Effector memory CD4-positive, alpha-beta T cell (primary cell): Measurements from ENCODE around the gene ZNF639.
"Not testable (repeated sequence)": the region's sequence is repeated elsewhere in the genome, so short reads cannot be mapped to it uniquely, and the experiment has no call there.

ENCODE experiments used
- DNase-seq, 3 donors: peaks; one replicate each; pipeline ENCODE4 v3.0.0-alpha.2; 2020
- H3K27ac ChIP-seq: 2 replicates; pipeline ENCODE4 v1.7.0; 2013; ENCODE audit warnings: mild to moderate bottlenecking, low read length, moderate library complexity; ENCODE audit not compliant: insufficient read depth, poor library complexity, severe bottlenecking
- H3K27me3 ChIP-seq: replicated peaks from 2 replicates; pipeline ENCODE4 v1.7.0; 2013; ENCODE audit warnings: mild to moderate bottlenecking, low read length; ENCODE audit not compliant: insufficient read depth, control insufficient read depth, poor library complexity, severe bottlenecking
- H3K36me3 ChIP-seq: 2 replicates; pipeline ENCODE4 v1.7.0; 2013; ENCODE audit warnings: mild to moderate bottlenecking, low read length, moderate library complexity; ENCODE audit not compliant: control insufficient read depth, insufficient read depth
- H3K4me1 ChIP-seq: 2 replicates; pipeline ENCODE4 v1.7.0; 2013; ENCODE audit warnings: low read length, mild to moderate bottlenecking; ENCODE audit not compliant: control insufficient read depth, insufficient read depth, poor library complexity, severe bottlenecking
- H3K4me3 ChIP-seq: 2 replicates; pipeline ENCODE4 v1.7.0; 2013; ENCODE audit warnings: low read length, low read depth, mild to moderate bottlenecking; ENCODE audit not compliant: insufficient read depth, poor library complexity, severe bottlenecking
- H3K9me3 ChIP-seq: 2 replicates; pipeline ENCODE4 v1.7.0; 2013; ENCODE audit warnings: mild to moderate bottlenecking, low read length, moderate library complexity; ENCODE audit not compliant: control insufficient read depth
- total RNA-seq, 3 donors: gene quantifications; one replicate each; lab custom pipeline; 2026; lab: John Stamatoyannopoulos, UW

Gene ZNF639
- total RNA-seq: 64.0 to 131 (median 76.9) reads per million in 3 donors

DNA sequence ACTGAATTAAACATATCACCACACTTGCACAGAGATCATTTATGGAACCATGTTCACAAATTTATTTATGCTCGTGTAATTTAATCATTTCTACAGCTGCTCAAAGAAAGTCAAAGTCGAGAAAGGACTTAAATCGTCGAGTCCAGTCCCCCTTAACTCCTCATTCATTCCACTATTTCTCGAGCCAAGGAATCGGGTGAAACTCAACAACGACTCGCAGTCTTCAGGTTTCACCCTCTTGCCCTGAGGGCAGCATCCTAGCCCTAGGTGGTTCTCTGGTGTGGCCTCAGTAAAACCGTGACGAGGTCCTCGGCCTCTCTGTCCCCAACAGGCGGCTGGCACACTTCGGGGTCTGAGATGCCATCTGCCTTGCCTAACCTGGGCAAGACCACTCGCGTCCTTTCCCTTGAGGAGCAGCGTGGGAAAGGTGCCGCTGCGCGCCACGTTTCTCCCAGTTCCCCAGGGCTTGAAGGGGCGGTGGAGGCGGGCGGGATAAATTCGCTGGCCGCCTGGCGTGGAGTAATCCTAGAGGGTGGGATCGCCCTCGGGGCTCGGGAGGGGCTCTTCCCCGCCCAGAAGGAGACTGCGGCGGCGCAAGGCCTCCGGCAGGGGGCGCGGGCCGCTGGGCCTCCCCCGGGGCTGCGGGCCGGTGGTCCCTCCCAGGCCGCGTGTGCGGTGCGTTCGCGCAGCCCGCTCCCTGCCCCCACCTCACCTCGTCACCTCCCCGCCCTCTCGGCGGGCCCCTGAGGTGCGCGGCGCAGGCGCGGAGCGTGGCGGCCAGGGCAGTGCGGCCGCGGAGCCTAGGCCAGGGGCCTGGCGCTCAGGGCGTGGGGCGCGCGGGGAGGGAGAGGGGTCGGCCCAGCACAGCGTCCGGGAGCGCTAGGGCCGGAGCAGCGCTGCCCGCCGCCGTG lies at the start of gene ZNF639:
TSS of gene ZNF639 (plus strand) at position 746 of the 911 bp plus-strand sequence. CDS start 5,263 bp downstream, outside the sequence.
- H3K27me3 ChIP-seq: no peaks in the 10 kb centered on the region
- peak within 1 kb of the TSS; percentile 99 for H3K27ac ChIP-seq
- peaks cover 9% of the 10 kb centered on the region for H3K4me1 ChIP-seq
- peak within 1 kb of the TSS; percentile 99 for H3K4me3 ChIP-seq
- peak; percentile 77 to 82 (median 79) for DNase-seq
- H3K9me3 ChIP-seq: no peaks in the 10 kb centered on the region
- peaks cover 5% of the 10 kb centered on the region for H3K36me3 ChIP-seq

DNA sequence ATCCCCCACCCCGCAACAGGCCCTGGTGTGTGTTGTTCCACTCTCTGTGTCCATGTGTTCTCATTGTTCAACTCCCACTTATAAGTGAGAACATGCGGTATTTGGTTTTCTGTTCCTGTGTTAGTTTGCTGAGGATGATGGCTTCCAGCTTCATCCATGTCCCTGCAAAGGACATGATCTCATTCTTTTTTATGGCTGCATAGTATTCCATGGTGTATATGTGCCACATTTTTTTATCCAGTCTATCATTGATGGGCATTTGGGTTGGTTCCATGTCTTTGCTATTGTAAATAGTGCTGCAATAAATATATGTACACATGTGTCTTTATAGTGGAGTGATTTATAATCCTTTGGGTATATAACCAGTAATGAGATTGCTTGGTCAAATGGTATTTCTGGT lies 48.4 kb upstream of the ZNF639 start:
- H3K27ac ChIP-seq, H3K27me3 ChIP-seq, DNase-seq, H3K4me1 ChIP-seq, H3K36me3 ChIP-seq, H3K4me3 ChIP-seq, H3K9me3 ChIP-seq: not testable (repeated sequence)

DNA sequence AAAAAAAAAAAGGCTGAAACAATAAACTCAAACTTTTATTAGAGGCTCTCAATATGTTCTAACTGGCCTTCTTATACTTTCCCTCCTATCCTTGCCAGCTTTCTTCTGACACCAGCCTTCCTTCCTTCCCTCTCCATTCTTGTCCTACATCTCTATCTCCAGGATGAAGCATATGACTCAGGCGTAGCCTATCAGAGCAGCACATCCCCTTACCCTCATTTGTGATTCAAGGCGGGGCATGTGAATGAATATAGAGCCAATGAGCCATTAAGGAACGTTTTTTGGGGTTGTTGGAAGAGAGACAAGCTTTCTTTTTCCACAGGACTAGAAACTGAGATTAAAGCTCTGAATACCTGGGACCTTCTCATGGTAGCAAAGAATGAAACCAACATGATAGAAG lies 46.8 kb upstream of the ZNF639 start:
- Histone ChIP-seq H3K9me3 (no peaks in the 10 kb centered on the region), H3K36me3 (no peaks in the 10 kb centered on the region), H3K4me1 (no peaks in the 10 kb centered on the region), H3K4me3 (no peak overlapping the region), H3K27ac (no peak overlapping the region), H3K27me3 (no peaks in the 10 kb centered on the region)
- no peak for DNase-seq

GRCh38 chr3:179276743-179277142 lies 46.1 kb upstream of the ZNF639 start:
- Histone ChIP-seq H3K27me3 (no peaks in the 10 kb centered on the region), H3K27ac (no peak overlapping the region), H3K4me1 (no peaks in the 10 kb centered on the region), H3K4me3 (no peak overlapping the region), H3K9me3 (no peaks in the 10 kb centered on the region), H3K36me3 (no peaks in the 10 kb centered on the region)
- DNase-seq: no peak

DNA sequence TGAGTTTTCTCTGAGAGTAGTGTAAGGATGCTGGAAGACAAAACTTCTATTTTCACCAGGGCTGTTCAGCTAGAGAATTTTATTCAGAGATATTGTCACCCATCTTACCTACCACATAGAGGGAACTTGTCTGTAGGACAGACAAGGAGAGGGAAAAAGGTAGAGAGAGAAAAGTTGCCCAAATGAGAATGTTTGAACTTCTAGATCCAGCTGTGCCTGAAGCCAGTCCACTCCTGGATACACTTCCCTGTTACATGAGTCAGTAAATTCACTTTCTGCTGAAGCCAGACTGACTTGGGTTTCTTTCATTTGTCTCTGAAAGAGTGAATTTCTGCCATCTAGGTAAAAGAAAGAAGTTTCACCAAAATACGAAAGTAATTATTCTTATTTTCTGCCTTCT lies 44.7 kb upstream of the ZNF639 start:
- Histone ChIP-seq H3K4me1 (no peaks in the 10 kb centered on the region), H3K9me3 (no peaks in the 10 kb centered on the region)
- DNase-seq: no peak

DNA sequence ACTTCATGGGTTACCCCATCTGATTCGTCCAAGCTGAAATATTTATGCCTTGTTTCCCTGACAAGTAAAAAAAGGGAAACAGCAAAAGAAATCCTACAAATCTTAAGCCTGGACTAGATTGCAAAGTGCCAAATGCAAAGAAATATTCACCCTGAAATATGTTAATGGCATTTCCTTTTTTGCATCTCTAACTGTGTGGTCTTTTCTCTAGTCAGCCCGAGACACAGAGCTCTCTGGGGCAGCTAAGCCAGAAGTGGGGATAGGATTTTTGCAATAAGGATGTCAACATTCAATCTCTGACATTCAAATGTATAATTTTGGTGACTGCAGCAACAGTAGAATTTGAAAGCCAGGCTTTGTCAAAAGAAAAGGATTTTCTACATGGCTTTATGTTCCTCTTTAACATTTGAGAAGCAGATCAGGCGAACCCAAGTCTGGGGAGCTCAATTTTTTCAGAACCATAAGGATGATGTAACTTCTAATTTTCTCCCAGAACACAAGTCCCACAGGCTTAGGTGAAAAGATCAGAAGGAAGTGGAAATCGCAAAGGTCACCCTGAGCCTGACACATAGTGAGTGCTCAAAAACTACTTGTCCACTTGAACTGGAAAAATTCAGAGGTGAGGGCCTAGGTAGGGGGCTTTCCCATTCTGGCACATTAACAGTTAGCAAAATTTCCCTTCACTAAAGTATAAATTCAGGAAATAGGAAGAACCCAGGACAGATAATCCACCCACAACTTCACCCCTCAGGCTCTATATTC lies 43.7 kb upstream of the ZNF639 start:
- no peaks in the 10 kb centered on the region for H3K9me3 ChIP-seq
- DNase-seq: no peak
- H3K27ac ChIP-seq: no peak overlapping the region
- H3K27me3 ChIP-seq: no peaks in the 10 kb centered on the region
- H3K4me3 ChIP-seq: no peak overlapping the region
- H3K4me1 ChIP-seq: no peaks in the 10 kb centered on the region
- no peaks in the 10 kb centered on the region for H3K36me3 ChIP-seq

More for the DNA sequence above, 44.7 kb upstream of the ZNF639 start:
- Histone ChIP-seq H3K27me3 (no peaks in the 10 kb centered on the region), H3K27ac (no peak overlapping the region), H3K36me3 (no peaks in the 10 kb centered on the region), H3K4me3 (no peak overlapping the region)

- DNase-seq: no peak
- no peaks in the 10 kb centered on the region for H3K9me3 ChIP-seq
- no peaks in the 10 kb centered on the region for H3K36me3 ChIP-seq
- no peaks in the 10 kb centered on the region for H3K4me1 ChIP-seq
- no peaks in the 10 kb centered on the region for H3K27me3 ChIP-seq
- no peak overlapping the region for H3K4me3 ChIP-seq
- no peak overlapping the region for H3K27ac ChIP-seq
Measured at GRCh38 chr3:179279837-179280236, 43.0 kb upstream of the ZNF639 start.

DNA sequence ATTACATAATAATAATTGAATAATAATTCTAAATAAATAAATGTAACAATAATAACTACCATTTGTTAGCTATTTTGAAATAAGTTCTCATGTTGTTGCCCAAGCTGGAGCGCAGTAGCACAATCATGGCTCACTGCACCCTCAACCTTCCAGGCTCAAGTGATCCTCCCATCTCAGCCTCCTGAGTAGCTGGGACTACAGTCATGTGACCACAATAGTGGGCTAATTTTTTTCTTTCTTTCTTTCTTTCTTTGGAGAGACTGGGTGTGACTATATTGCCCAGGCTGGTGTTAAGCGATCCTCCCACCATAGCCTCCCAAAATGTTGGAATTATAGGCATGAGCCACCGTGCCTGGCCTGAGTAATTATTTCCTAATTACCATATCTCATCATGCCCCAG lies 41.0 kb upstream of the ZNF639 start:
- Histone ChIP-seq H3K27me3 (no peaks in the 10 kb centered on the region), H3K4me1 (no peaks in the 10 kb centered on the region), H3K36me3 (no peaks in the 10 kb centered on the region), H3K27ac (no peak overlapping the region), H3K9me3 (no peaks in the 10 kb centered on the region), H3K4me3 (no peak overlapping the region)
- DNase-seq: no peak

DNA sequence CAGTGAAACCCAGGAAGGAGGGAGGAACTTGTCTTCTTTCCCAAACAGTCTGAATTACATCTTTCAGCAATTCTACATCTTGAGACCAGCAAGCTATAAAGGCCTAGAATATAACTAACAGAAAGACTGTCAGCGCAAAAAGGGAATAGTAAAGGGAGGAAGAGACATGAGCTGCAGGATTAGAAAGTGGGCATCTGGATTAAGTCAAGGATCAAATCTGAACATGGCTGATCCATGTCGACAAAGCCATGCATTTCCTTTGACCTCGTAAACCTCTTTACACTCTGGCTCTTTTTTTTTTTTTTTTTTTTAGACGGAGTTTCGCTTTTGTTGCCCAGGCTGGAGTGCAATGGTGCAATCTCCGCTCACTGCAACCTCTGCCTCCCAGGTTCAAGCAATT lies 36.5 kb upstream of the ZNF639 start:
- H3K4me3 ChIP-seq: no peak overlapping the region
- no peaks in the 10 kb centered on the region for H3K36me3 ChIP-seq
- H3K27ac ChIP-seq: no peak overlapping the region
- DNase-seq: no peak
- no peaks in the 10 kb centered on the region for H3K9me3 ChIP-seq
- no peaks in the 10 kb centered on the region for H3K27me3 ChIP-seq
- no peaks in the 10 kb centered on the region for H3K4me1 ChIP-seq

DNA sequence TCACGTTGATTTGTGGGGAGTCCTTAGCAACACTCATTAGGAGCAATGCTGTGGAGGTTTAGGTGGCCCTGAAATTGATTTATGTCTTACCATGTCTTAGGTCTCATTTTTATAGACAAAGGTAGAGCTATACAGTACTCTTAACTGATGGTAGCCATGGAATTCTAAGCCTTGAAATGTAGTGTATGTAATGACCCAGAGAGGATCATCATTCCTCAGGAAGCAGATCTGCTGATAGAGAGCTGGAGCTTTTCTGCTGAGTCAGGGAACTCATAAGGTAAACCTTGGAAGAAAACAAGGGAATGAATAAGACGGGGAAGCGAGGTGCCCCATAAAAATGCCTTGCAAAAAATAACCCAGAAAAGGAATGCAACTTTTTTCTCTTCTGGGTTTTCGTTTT lies 34.0 kb upstream of the ZNF639 start:
- H3K4me1 ChIP-seq: no peaks in the 10 kb centered on the region
- H3K36me3 ChIP-seq: no peaks in the 10 kb centered on the region
- H3K27ac ChIP-seq: no peak overlapping the region
- H3K4me3 ChIP-seq: no peak overlapping the region
- no peaks in the 10 kb centered on the region for H3K9me3 ChIP-seq
- DNase-seq: no peak
- H3K27me3 ChIP-seq: no peaks in the 10 kb centered on the region
